NCI-H510A (cell line): ENCODE data around the gene PTDSS2.

Experiments used
- DNase-seq: peaks from one replicate; lab custom pipeline; 2025; lab: John Stamatoyannopoulos, UW

The PTDSS2 gene

GRCh38 chr11:469684-470560 lies 19.8 kb downstream of the PTDSS2 start:
- no peak for DNase-seq

DNA sequence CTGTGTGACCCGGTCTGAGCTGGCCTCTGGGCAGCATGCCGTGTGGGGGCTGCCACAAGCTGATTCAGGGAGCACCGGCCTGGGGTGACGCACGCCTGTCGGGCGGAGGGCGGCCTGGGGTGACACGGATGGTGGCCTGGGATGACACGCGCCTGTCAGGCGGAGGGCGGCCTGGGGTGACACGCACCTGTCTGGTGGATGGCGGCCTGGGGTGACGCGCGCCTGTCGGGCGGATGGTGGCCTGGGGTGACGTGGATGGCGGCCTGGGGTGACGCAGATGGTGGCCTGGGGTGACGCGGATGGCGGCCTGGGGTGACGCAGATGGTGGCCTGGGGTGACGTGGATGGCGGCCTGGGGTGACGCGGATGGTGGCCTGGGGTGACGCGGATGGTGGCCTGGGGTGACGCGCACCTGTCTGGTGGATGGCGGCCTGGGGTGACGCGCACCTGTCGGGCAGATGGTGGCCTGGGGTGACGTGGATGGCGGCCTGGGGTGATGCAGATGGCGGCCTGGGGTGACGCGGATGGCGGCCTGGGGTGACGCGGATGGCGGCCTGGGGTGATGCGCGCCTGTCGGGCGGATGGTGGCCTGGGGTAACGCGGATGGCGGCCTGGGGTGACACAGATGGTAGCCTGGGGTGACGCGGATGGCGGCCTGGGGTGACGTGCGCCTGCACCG lies 21.5 kb downstream of the PTDSS2 start:
- DNase-seq, result no peak

- DNase-seq, result no peak
Measured at GRCh38 chr11:472272-472671, 22.2 kb downstream of the PTDSS2 start.

GRCh38 chr11:472816-473215 lies 22.7 kb downstream of the PTDSS2 start:
- no peak for DNase-seq

- DNase-seq, result no peak
Measured at GRCh38 chr11:473415-473814, 23.3 kb downstream of the PTDSS2 start.

DNA sequence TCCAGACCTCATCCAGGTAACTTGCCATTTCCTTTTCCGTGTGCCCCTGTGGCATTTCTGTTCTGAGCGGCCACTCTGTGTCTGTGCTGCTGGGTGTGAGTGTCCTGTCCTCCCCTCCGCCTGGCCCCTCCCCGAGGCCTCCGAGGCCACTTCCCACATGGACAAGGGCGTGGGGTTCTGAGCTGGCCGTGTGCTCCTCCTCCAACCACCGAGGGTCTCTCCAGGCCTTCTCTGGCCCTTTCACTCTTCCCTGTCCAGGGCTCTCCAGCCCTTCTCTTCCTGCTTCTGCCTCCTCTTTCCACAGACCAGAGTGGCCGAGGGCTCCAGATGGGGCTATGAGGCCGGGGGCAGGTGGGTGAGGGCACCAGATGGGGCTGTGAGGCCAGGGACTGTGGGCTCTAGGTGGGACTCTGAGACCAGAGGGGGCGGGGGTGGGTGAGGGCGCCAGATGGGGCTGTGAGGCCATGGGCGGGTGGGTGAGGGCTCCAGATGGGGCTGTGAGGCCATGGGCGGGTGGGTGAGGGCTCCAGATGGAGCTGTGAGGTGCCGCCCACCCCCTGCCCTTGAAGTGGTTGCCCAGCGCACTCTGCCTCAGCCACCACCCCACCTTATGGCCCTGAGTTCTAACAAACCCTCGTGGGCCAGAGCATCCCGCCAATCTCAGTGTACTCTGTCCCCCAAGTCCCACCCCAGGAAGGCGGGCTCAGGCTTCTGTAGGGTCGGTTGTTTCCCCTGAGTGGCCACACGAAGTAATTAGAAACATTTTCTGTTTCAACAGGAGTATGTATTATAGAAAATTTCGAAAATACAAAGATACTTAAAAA lies 24.1 kb downstream of the PTDSS2 start:
- DNase-seq, result no peak

DNA sequence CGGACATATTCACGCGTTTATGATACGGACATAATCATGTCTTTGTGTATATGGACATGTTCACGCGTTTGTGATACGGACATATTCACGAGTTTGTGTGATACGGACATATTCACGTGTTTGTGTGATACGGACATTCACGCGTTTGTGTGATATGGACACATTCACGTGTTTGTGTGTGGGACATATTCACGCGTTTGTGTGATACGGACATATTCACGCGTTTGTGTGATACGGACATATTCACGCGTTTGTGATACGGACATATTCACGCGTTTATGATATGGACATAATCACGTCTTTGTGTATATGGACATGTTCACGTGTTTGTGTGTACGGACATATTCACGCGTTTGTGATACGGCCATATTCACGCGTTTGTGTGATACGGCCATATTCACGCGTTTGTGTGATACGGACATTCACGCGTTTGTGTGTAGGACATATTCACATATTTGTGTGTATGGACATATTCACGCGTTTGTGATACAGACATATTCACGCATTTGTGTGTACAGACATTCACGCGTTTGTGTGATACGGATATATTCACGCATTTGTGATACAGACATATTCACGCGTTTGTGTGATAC lies 24.9 kb downstream of the PTDSS2 start:
- no peak for DNase-seq

DNA sequence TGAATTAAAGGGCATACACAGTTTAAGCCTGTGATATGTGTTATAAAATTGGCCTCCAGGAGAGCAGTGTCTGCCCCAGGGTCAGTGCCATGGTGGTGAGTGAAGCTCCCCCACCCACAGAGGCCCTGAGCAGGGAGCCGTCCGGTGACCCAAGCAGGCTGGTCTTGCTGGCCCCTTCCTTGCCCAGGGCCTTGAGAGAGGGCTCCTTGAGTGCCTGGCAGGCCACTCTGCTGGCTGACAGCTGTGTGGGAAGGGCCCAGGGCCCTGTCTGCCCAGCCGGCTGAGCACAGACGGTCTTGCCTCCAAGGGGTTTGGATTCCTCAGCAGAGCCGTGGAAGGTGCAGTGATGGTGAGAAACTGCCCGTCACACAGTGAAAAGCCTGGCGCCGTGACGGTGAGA lies 25.9 kb downstream of the PTDSS2 start:
- DNase-seq, result no peak

DNA sequence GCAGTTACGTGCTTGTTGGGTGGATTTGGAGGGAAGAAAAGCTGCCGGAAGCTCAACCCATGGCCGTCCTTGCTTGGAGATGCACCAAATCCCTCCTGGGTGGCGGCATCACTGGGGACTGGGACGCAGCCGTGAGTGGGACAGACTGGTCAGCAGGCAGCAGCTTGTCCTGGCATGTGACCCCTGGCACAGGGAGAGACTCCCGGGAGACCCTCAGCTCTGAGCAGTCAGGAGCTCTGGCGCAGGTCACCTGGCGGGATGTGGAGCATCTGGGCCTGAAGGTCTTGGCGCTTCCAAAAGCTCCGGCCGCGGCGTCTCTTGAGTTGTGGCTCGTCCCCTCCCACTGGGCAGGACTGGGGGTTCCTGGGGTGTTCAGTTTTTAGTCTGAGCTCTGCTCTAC lies 26.3 kb downstream of the PTDSS2 start:
- no peak for DNase-seq

GRCh38 chr11:477052-477715 lies 27.1 kb downstream of the PTDSS2 start:
- DNase-seq, result no peak

DNA sequence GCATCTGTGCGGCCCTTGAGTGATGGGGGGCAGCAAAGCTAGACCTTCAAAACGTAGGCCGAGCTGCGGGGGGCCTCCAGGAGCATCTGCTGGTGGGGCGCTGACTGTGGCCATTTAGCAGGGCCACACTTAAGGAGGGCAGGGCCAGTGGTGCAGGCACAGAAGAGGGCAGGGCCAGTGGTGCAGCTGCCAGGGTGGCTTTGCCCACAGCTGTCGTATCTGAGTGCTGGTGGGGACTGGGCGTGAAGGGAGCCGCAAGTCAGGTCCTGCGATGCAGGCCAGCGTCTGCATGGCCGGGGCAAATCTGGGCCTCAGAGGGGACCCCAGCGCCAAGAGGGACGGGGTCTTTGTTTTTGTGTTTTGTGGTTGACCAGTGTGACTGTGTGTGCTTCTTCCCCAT lies 29.2 kb downstream of the PTDSS2 start:
- no peak for DNase-seq

DNA sequence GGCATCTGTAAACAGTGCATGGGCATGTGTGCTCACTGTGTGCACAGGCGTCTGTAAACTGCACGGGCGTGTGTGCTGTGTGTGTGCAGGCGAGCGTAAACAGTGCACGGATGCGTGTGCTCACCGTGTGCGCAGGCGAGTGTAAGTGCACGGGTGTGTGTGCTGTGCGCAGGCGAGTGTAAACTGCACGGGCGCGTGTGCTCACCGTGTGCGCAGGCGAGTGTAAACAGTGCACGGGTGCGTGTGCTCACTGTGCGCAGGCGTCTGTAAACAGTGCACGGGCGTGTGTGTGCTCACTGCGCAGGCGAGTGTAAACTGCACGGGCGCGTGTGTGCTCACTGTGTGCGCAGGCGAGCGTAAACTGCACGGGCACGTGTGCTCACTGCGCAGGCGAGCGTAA lies 34.5 kb downstream of the PTDSS2 start:
- no peak for DNase-seq

DNA sequence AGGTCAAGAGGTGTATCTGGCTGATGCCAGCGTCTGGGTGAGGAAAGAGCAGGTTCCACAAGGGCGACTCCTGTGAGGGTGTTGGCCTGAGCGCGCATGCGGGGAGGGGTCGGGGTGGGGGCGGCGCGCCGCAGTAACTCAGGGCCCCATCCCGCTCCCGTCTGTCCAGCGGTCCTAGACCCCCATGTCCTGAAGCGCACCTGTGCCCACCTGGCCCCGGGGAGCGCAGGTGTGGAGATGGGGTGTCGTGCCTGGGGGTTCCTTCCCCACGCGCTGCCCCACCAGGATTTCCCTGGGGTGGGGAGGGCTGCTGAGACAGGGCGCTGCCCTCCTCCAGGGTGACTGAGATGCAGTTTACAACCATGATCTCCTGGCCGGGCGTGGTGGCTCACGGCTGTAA lies 36.1 kb downstream of the PTDSS2 start:
- DNase-seq, result no peak

GRCh38 chr11:487571-488021 lies 37.5 kb downstream of the PTDSS2 start:
- no peak for DNase-seq

- no peak for DNase-seq
Measured at GRCh38 chr11:488062-488461, 38.0 kb downstream of the PTDSS2 start.

- DNase-seq, result no peak
Measured at GRCh38 chr11:488579-488978, 38.5 kb downstream of the PTDSS2 start.

DNA sequence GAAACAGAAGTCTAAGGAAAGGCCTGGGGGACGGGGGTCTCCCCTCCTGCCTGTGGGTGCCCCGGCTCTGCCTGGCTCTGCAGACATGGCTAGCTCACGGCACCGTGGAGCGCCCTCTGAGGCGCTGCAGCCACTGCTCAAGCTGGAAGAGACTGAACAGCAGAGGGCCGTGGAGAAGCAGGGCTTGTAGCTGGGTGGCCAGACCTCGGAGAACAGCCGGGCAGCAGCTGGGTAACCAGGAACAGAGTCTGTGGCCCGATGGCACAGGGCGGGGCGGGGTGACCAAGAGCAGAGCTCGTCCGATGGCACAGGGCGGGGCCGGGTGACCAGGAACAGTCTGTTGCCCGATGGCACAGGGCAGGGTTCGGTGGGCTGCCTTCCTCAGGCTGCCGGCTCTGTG lies 38.9 kb downstream of the PTDSS2 start:
- DNase-seq, result no peak

DNA sequence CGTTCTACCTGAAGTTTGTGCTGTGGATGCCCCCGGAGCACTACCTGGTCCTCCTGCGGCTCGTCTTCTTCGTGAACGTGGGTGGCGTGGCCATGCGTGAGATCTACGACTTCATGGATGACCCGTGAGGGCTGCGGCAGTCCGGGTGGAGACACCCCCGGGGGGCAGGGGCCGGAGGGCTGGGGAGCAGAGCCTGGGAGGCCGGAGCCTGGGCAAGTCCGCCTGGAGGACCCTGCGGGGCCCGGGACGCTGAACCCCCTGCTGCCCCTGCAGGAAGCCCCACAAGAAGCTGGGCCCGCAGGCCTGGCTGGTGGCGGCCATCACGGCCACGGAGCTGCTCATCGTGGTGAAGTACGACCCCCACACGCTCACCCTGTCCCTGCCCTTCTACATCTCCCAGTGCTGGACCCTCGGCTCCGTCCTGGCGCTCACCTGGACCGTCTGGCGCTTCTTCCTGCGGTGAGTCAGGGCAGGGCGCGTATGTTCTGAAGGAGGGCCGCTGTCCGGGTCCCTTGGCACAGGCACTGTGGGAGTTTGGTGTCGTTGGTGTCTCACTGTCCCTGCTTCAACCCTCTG lies 39.6 kb downstream of the PTDSS2 start:
- DNase-seq, result no peak

- no peak for DNase-seq
Measured at GRCh38 chr11:490186-490929, 40.3 kb downstream of the PTDSS2 start.

DNA sequence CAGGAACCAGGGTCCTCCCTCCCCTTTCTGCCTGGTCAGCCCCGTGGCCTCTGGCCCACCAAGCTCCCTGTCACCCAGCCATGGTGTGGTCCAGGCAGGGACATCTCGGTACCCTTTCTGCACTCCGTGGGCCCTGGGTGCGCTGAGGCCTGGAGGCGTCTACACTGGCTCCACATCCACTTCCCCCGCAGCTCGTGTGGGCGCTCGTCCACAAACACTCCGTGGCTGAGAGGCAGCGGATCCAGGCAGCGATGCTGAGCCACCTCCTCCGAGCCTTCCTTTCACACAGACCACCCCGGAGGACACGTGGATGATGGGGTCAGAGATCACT lies 40.8 kb downstream of the PTDSS2 start:
- no peak for DNase-seq

GRCh38 chr11:491358-491757 lies 41.3 kb downstream of the PTDSS2 start:
- no peak for DNase-seq
